AG04450 (cell line): ENCODE data around the gene SELENON. TPM values are rescaled to one million over a fixed set of nuclear protein-coding genes. Genes with fewer than 3 reads are reported as not detected.

Experiments
- CTCF ChIA-PET: fragments of 300-600, 350-600 bp; formaldehyde crosslinking; extraction: SDS; loops from one replicate; lab custom pipeline; 2022; ENCODE audit warnings: antibody characterized with exemption, inconsistent platforms; lab: Charles Lee
- POLR2A ChIA-PET: fragments of 350-600 bp; formaldehyde crosslinking; extraction: SDS; loops from one replicate; lab custom pipeline; 2021; ENCODE audit warnings: antibody characterized with exemption, inconsistent platforms; lab: Yijun Ruan, JAX
- DNase-seq: peaks from one replicate; pipeline ENCODE4 v3.0.0-alpha.2; 2011; ENCODE audit warnings: low read depth, low spot score
- H3K27ac ChIP-seq: one replicate; pipeline ENCODE4 v1.5.1; 2012; ENCODE audit warnings: low read depth, low read length, control low read depth
- H3K27me3 ChIP-seq: one replicate; pipeline ENCODE4 v1.6.0; 2012; ENCODE audit warnings: low read length; ENCODE audit not compliant: control insufficient read depth, insufficient read depth
- H3K4me3 ChIP-seq: 2 replicates; pipeline ENCODE4 v1.5.1; 2011; ENCODE audit warnings: mild to moderate bottlenecking, low read depth, low read length, control low read depth
- H3K9me3 ChIP-seq: 2 replicates; pipeline ENCODE4 v1.5.1; 2012; ENCODE audit warnings: low read length; ENCODE audit not compliant: control insufficient read depth, insufficient read depth
- CTCF ChIP-seq: IDR thresholded peaks from 2 replicates; pipeline ENCODE4 v1.5.1; 2011; ENCODE audit warnings: low read depth, low read length, control low read depth, inconsistent platforms
- polyA plus RNA-seq: library from polyadenylated mRNA; depleted of rRNA; stranded (reverse); fragments of >200 nt; gene quantifications from 2 replicates; pipeline ENCODE4 v1.2.3, GENCODE V29; 2011

SELENON gene
- polyA plus RNA-seq, 1 experiment, result 36.3 TPM

- Histone ChIP-seq H3K4me3 (no peak overlapping the region), H3K9me3 (no peaks in the 10 kb centered on the region), H3K27ac (no peak overlapping the region), H3K27me3 (no peaks in the 10 kb centered on the region)
- DNase-seq, result no peak
- no peak for TF ChIP-seq CTCF
- ChIA-PET POLR2A (no interaction called here), CTCF (interaction anchor here (0.9 kb wide), 1 partner anchor 231 kb away, joined by 4 read pairs; the partner anchor contains the start of gene PAFAH2)
Measured at GRCh38 chr1:25766721-25767436, 33.1 kb upstream of the SELENON start.

- no peak for DNase-seq
- H3K27me3 ChIP-seq, result no peaks in the 10 kb centered on the region
- CTCF ChIA-PET, result no interaction called here
- H3K4me3 ChIP-seq, result no peak overlapping the region
- no peaks in the 10 kb centered on the region for H3K9me3 ChIP-seq
- TF ChIP-seq CTCF, result no peak
- POLR2A ChIA-PET, result no interaction called here
- H3K27ac ChIP-seq, result no peak overlapping the region
Measured at GRCh38 chr1:25767437-25767770, 32.6 kb upstream of the SELENON start.

- no peak for TF ChIP-seq CTCF
- no peak overlapping the region for H3K4me3 ChIP-seq
- ChIA-PET CTCF (no interaction called here), POLR2A (no interaction called here)
- no peaks in the 10 kb centered on the region for H3K9me3 ChIP-seq
- DNase-seq, result no peak
- H3K27ac ChIP-seq, result no peak overlapping the region
- no peaks in the 10 kb centered on the region for H3K27me3 ChIP-seq
Measured at GRCh38 chr1:25768999-25769398, 31.0 kb upstream of the SELENON start.

GRCh38 chr1:25769625-25770383, 30.2 kb upstream of the SELENON start:
- ChIA-PET POLR2A (no interaction called here), CTCF (no interaction called here)
- Histone ChIP-seq H3K4me3 (no peak overlapping the region), H3K27ac (no peak overlapping the region), H3K9me3 (no peaks in the 10 kb centered on the region), H3K27me3 (no peaks in the 10 kb centered on the region)
- no peak for DNase-seq
- no peak for TF ChIP-seq CTCF

GRCh38 chr1:25770541-25771220, 29.3 kb upstream of the SELENON start:
- no peak for TF ChIP-seq CTCF
- H3K27me3 ChIP-seq, result peaks cover 3% of the 10 kb centered on the region
- no peak overlapping the region for H3K27ac ChIP-seq
- DNase-seq, result no peak
- ChIA-PET CTCF (no interaction called here), POLR2A (no interaction called here)
- H3K9me3 ChIP-seq, result no peaks in the 10 kb centered on the region
- no peak overlapping the region for H3K4me3 ChIP-seq
